Activated B cell treated with CpG ODN at 0.5 μM for 24 hours (primary cell): ENCODE results near the gene MCRS1. TPM values are rescaled to one million over a fixed set of nuclear protein-coding genes. Genes with fewer than 3 reads are reported as not detected.

Experiments used
- ATAC-seq: fragments of 200-7000 bp; cut with Tn5 transposase; one replicate; pipeline ENCODE4 v1.10.0; 2021; ENCODE audit warnings: low read depth, mild to moderate bottlenecking, moderate library complexity
- CTCF ChIA-PET: fragments of 350-600 bp; sonication (Branson Sonifier 250); formaldehyde crosslinking; loops from one replicate; lab custom pipeline; 2021; ENCODE audit warnings: antibody characterized with exemption; lab: Charles Lee
- POLR2A ChIA-PET: fragments of 350-600 bp; sonication (Branson Sonifier 250); formaldehyde crosslinking; loops from one replicate; lab custom pipeline; 2021; ENCODE audit warnings: antibody characterized with exemption; lab: Charles Lee
- DNase-seq: peaks from one replicate; pipeline ENCODE4 v3.0.0; 2022
- H3K27ac Mint-ChIP-seq: one replicate; pipeline ENCODE4 v1.8.0; 2020; ENCODE audit warnings: mixed read lengths
- H3K27me3 Mint-ChIP-seq: one replicate; pipeline ENCODE4 v1.8.0; 2021; ENCODE audit warnings: mixed read lengths
- H3K36me3 Mint-ChIP-seq: one replicate; pipeline ENCODE4 v1.8.0; 2021; ENCODE audit warnings: low read depth, mixed read lengths
- H3K4me1 Mint-ChIP-seq: one replicate; pipeline ENCODE4 v1.8.0; 2021; ENCODE audit warnings: mixed read lengths
- H3K4me3 Mint-ChIP-seq: one replicate; pipeline ENCODE4 v1.8.0; 2020; ENCODE audit warnings: mild to moderate bottlenecking, mixed read lengths
- H3K9me3 Mint-ChIP-seq: one replicate; pipeline ENCODE4 v1.8.0; 2020; ENCODE audit warnings: mixed read lengths
- CTCF ChIP-seq: fragments of 200-600 bp; IDR thresholded peaks from one replicate; pipeline ENCODE4 v1.8.0; 2022; ENCODE audit warnings: antibody characterized with exemption, mild to moderate bottlenecking
- intact Hi-C: fragments of 100-400 bp; cut with micrococcal nuclease; formaldehyde crosslinking; loops from one replicate; pipeline ENCODE4 v1.15.1; 2024
- total RNA-seq: library from RNA; stranded (reverse); gene quantifications from 2 replicates; pipeline ENCODE4 v1.2.3, GENCODE V29; 2022

MCRS1 gene
- total RNA-seq, 1 donor from 2014 or later = 82.2 TPM

DNA sequence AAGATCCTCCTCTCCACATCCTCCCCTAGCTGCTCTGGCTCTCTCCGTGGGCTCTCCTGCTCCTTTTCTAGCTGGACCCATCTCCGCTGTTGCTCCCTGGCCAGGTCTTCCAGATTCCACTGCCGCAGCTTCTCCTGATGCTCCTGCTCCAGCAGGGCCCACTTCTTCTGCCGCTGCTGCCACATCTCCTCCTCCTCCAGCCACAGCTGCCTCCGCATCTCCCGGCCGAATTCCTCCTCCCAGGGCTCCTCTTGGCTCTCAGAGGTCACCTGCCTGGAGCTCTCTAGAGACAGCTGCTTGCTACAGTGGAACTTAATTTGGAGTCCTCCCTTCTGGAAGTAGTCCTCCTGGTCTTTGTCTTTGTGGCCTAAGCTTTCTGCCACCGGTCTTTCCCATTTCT, 32.0 kb upstream of the MCRS1 start:
- intact Hi-C loops = no loop called here
- H3K36me3 Mint-ChIP-seq = no peaks in the 10 kb centered on the region
- POLR2A ChIA-PET = interaction anchor here (2.2 kb wide), 1 partner anchor 23 kb away, joined by 6 read pairs; the partner anchor contains the start of gene PRPF40B
- no peak overlapping the region for H3K27ac Mint-ChIP-seq
- DNase-seq (no peak), ATAC-seq (no peak)
- H3K9me3 Mint-ChIP-seq = peaks cover 4% of the 10 kb centered on the region
- no peaks in the 10 kb centered on the region for H3K27me3 Mint-ChIP-seq
- no peak for TF ChIP-seq CTCF
- peaks cover 3% of the 10 kb centered on the region for H3K4me1 Mint-ChIP-seq
- CTCF ChIA-PET = interaction anchor here (1.3 kb wide), 1 partner anchor 367 kb away, joined by 3 read pairs; no protein-coding TSS in a partner anchor
- no peak overlapping the region for H3K4me3 Mint-ChIP-seq

GRCh38 chr12:49598527-49598926, 30.6 kb upstream of the MCRS1 start:
- Mint-ChIP-seq H3K4me3 (no peak overlapping the region), H3K27me3 (no peaks in the 10 kb centered on the region), H3K27ac (no peak overlapping the region), H3K36me3 (no peaks in the 10 kb centered on the region), H3K9me3 (peaks cover 4% of the 10 kb centered on the region), H3K4me1 (peaks cover 3% of the 10 kb centered on the region)
- POLR2A ChIA-PET = no interaction called here
- no peak for TF ChIP-seq CTCF
- CTCF ChIA-PET = no interaction called here
- no peak for ATAC-seq
- intact Hi-C loops = no loop called here
- no peak for DNase-seq

GRCh38 chr12:49588721-49589516, 21.0 kb upstream of the MCRS1 start:
- Mint-ChIP-seq H3K4me3 (no peak overlapping the region), H3K36me3 (peaks cover 27% of the 10 kb centered on the region)
- POLR2A ChIA-PET = no interaction called here

DNA sequence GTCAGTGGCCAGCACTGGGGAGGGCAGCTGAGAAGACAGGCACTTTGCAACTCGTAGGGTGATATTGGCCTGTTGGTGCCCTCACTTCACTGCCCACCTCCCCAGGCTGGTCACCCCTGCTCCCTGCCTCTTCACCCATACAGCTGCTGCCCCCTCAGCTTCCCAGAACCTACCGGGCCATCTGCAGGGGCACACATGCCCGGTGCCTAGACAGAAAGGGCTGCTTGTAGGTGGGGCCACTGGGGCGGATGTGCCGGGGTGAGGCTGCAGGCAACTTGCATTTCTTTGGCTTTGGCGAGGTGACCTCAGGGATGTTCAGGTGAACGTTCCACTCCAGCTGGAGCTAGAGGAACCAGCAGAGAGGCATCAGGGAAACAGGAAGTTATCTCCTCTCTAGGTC, 20.3 kb upstream of the MCRS1 start:
- H3K4me3 Mint-ChIP-seq = no peak overlapping the region
- DNase-seq = no peak
- CTCF ChIA-PET = interaction anchor here (0.6 to 2.1 kb wide), 2 partner anchors 8 to 20 kb away, joined by 3 to 6 read pairs; no protein-coding TSS in a partner anchor
- H3K27me3 Mint-ChIP-seq = no peaks in the 10 kb centered on the region
- intact Hi-C loops = no loop called here
- no peak overlapping the region for H3K27ac Mint-ChIP-seq
- TF ChIP-seq CTCF = no peak
- H3K4me1 Mint-ChIP-seq = no peaks in the 10 kb centered on the region
- H3K9me3 Mint-ChIP-seq = peaks cover 4% of the 10 kb centered on the region
- POLR2A ChIA-PET = no interaction called here
- H3K36me3 Mint-ChIP-seq = peaks cover 33% of the 10 kb centered on the region
- ATAC-seq = no peak

More at GRCh38 chr12:49588721-49589516, 21.0 kb upstream of the MCRS1 start:
- intact Hi-C loops = no loop called here
- Mint-ChIP-seq H3K4me1 (no peaks in the 10 kb centered on the region), H3K27me3 (no peaks in the 10 kb centered on the region), H3K9me3 (peaks cover 4% of the 10 kb centered on the region), H3K27ac (no peak overlapping the region)
- DNase-seq (no peak), ATAC-seq (no peak)
- no peak for TF ChIP-seq CTCF
- CTCF ChIA-PET = interaction anchor here (0.6 to 2.1 kb wide), 2 partner anchors 9 to 19 kb away, joined by 3 to 6 read pairs; no protein-coding TSS in a partner anchor

DNA sequence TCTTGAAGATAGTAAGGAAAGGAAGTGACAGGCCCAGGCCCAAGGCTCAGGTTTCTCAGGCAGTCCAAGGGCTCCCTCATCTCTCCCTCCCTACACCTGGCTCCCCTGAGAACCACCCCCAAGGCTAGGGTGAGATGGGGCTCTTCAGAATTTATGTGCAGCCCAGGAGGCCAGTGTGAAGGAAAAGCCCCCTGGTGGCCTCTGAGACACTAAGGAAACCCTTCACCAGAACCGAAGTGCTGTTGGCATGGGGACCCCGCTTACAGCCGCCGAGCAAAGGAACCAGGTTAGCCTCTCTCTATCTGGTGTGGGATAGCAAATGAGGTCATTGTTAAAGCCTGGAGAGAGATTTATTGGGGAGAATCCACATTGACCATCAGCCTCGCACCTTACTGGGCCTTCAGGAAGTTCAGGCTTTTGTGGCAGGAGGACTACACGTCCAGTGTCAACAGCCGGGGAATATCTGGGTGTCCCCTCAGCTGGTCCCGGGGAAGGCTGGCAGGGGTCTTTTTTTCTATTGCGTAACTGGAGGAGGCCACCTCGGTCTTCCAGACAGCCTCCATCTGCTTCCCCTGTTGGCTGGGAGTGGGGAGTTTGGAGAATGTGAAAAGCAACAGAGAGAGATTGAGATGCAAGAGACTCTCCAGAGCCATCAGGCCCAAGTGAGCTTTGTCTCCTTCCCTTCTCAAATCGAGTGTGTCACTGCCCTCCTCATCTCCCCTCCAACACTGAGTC, 19.4 kb upstream of the MCRS1 start:
- no peaks in the 10 kb centered on the region for H3K27me3 Mint-ChIP-seq
- peaks cover 3% of the 10 kb centered on the region for H3K4me1 Mint-ChIP-seq
- no peak overlapping the region for H3K4me3 Mint-ChIP-seq
- intact Hi-C loops = no loop called here
- no peak for DNase-seq
- no peak for ATAC-seq
- ChIA-PET POLR2A (no interaction called here), CTCF (no interaction called here)
- no peak for TF ChIP-seq CTCF
- peaks cover 4% of the 10 kb centered on the region for H3K9me3 Mint-ChIP-seq
- H3K27ac Mint-ChIP-seq = no peak overlapping the region
- peaks cover 39% of the 10 kb centered on the region for H3K36me3 Mint-ChIP-seq
